Jurkat, Clone E6-1 (cell line): ENCODE results near the gene KRTAP19-7. TPM values are rescaled to one million over a fixed set of nuclear protein-coding genes. Genes with fewer than 3 reads are reported as not detected.

Experiments
- DNase-seq: peaks from one replicate; pipeline ENCODE4 v3.0.0-alpha.2; 2011; ENCODE audit warnings: low read depth, low spot score
- H3K4me3 ChIP-seq: 2 replicates; pipeline ENCODE4 v1.5.1; 2011; ENCODE audit warnings: mild to moderate bottlenecking, low read length, control low read depth, moderate library complexity
- polyA plus RNA-seq: library from polyadenylated mRNA; unstranded; fragments of >200 nt; gene quantifications from one replicate; pipeline ENCODE4 v1.2.1, GENCODE V29; 2012; ENCODE audit warnings: missing spikeins; ENCODE audit not compliant: insufficient read length, insufficient read depth

The KRTAP19-7 gene
- not detected for polyA plus RNA-seq

- H3K4me3 ChIP-seq: no peak within 1 kb of the TSS
- no peak for DNase-seq
Observed at GRCh38 chr21:30561264-30561895, at the start of gene KRTAP19-7. Gene KRTAP19-7 (minus strand): TSS chr21:30561314. CDS start chr21:30561289, 25 bp downstream.

DNA sequence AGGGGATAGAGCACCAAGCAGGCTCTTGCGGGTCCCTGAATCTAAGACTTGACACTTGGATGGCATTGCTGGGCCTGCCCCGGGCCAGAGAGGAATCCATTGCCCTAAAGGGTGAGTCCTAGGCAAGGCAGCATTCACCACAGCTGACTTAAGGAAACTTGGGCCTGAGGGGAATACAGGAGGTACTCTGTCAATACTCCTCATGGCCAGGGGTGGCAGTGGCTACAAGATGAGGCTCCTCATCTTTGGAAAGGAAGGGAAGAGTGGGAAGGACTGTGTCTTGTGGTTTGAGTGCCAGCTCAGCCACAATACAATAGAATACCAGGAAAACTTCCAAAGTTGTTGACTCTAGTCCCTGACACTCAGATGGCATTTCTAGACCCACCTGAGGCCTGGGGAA lies 44.9 kb upstream of the KRTAP19-7 start:
- no peak for DNase-seq
- no peak overlapping the region for H3K4me3 ChIP-seq

DNA sequence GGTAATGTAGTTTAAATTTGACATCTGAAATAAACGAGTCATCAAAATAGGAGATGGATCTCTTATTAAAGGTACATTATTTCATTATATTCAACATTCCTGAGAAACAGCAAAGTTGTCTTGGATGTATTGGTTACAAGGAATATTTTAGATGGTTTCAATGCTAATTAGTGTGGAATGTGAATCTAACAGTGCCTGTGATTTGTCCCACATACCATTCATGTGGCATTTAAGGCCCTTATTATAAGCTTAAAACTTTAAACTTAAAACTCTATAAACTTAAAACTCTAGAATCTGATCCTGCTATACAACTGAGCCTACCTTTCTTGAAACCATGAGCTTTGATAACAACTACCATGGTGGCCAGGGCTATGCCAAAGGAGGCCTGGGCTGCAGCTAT lies 39.7 kb upstream of the KRTAP19-7 start, which contains the start of gene KRTAP22-1:
KRTAP22-1 (plus strand) TSS at position 301 of the 400 bp plus-strand sequence.
- DNase-seq: no peak
- H3K4me3 ChIP-seq: no peak within 1 kb of the TSS

GRCh38 chr21:30598802-30599201 lies 37.7 kb upstream of the KRTAP19-7 start, which contains the start of gene KRTAP6-2:
Gene KRTAP6-2 (minus strand): TSS chr21:30598902. CDS start chr21:30598874, 28 bp downstream.
- no peak for DNase-seq
- no peak within 1 kb of the TSS for H3K4me3 ChIP-seq

DNA sequence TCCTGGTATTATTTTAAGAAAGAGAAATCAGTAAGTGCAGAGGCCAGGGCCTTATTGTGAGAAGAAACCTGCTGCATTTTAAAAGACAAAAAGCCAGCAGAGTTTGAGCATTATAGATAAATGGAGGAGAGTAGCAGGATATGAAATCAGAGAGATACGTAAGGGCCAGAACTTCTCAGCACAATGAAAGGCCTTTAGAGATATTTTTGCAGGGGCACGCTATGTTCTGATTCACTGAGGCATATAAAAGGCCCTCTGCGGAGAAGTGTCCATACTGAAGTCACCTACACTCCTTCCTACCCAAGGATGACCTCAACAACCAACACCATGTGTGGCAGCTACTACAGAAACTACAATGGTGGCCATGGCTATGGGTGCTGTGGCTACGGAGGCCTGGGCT lies 31.0 kb upstream of the KRTAP19-7 start, which contains the start of gene KRTAP6-3:
KRTAP6-3 (plus strand) TSS at position 301 of the 400 bp plus-strand sequence; CDS start at position 307, 6 bp downstream.
- no peak for DNase-seq
- no peak within 1 kb of the TSS for H3K4me3 ChIP-seq

- DNase-seq: no peak
- H3K4me3 ChIP-seq: no peak within 1 kb of the TSS
Observed at GRCh38 chr21:30590297-30590696, 29.2 kb upstream of the KRTAP19-7 start, which contains the start of gene KRTAP22-2. Gene KRTAP22-2 (minus strand): TSS chr21:30590397.

- DNase-seq: no peak
- H3K4me3 ChIP-seq: no peak overlapping the region
Observed at GRCh38 chr21:30582870-30583269, 21.8 kb upstream of the KRTAP19-7 start.

GRCh38 chr21:30580132-30580531 lies 19.0 kb upstream of the KRTAP19-7 start:
- no peak overlapping the region for H3K4me3 ChIP-seq
- no peak for DNase-seq

DNA sequence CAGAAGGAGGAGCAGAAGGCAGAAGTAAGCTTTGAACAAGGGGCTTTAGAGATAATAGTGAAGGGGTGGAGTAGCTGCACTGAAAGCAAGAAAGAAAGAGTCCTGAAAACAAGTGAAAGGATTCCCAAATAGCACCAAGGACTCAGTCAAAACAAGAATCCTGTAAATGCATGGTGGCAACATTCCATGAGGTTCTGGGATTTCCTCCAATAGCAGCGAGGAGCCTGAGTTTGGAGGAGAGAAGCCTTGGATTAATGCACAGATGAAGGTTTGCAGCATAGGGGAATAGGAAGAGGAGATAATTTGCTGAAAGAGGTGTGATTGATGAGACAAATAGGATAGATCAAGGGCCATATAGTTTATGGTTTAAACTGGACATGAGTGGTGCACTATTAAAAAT lies 18.2 kb upstream of the KRTAP19-7 start:
- no peak for DNase-seq
- H3K4me3 ChIP-seq: no peak overlapping the region

GRCh38 chr21:30577766-30578165 lies 16.7 kb upstream of the KRTAP19-7 start:
- no peak overlapping the region for H3K4me3 ChIP-seq
- DNase-seq: no peak

DNA sequence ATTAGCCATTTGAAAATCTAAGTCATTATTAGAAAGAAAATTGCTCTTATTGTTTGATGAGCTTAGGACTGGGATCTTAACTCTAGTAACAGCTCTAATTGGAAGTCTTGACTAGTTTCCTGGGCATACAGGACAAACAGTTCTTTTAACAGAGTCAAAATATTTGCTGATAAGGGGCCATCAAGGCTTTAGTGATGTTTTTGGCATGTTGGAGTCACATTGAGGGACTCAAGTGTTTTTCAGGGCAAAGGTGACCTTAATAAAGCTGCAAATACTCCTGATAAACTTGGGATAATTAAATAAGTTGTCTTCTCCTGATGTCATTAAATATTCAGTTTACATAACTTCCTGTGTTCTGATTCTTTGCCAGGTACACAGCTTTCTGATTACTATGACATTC lies 6.5 kb upstream of the KRTAP19-7 start:
- no peak overlapping the region for H3K4me3 ChIP-seq
- no peak for DNase-seq

DNA sequence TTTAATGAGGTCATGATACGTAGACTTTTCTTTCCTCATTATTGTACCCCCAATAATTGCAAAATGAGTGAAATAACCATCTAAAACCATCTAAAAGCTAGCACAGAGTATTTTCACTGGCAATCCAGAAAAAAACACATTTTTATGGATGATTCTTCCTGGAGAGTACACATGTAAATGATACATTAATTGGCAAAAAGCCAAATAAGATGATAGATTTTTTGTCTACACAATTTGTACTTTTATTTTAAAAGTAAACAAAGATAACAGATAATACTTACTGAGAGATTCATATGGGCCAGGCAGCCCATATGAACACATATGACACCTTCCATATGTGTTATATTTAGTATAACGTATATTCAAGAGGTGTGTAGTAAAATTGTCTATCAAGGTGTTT lies 2.5 kb upstream of the KRTAP19-7 start:
- no peak overlapping the region for H3K4me3 ChIP-seq
- no peak for DNase-seq

GRCh38 chr21:30563072-30563471 lies 2.0 kb upstream of the KRTAP19-7 start:
- no peak overlapping the region for H3K4me3 ChIP-seq
- DNase-seq: no peak

DNA sequence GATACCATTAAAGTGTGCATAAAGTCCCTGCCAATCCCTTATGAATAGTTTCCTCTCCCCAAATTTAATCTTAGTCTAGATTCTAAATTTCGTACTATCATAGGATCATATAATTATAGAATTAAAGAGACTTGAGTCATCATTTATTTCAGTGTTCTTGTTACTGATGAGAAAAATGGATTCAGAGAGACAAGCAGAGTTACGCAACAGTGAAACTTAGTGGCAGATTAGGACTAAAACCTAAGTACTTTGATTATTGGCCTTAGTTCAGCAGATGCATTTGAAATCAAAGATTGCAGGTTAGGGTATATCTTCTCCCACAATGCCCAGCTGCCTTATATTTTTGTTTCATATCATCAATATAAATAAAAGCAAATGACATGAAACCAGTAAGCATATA lies 843 bp upstream of the KRTAP19-7 start:
- no peak for DNase-seq
- H3K4me3 ChIP-seq: no peak overlapping the region

- H3K4me3 ChIP-seq: no peak overlapping the region
- DNase-seq: no peak
Observed at GRCh38 chr21:30555095-30555494, 6.0 kb downstream of the KRTAP19-7 start.

DNA sequence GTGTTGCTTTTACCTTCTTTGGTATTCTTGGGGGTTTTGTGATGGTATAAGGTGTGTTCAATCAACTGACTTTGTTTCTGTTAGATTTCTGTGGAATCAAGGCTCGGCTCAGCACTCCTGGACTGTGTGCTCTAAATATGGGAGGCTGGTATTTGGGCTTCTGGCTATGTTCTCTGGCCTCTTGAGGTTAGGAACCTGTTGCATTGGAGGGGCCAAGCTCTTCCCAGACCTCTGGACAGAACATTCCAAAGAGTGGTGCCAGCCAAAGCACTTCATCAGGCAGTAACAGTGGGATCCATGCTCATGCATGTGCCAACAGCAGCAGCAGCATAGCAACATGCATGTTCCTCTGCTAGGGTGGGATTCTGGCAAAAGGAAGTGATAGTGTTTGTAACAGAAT lies 8.3 kb downstream of the KRTAP19-7 start:
- no peak for DNase-seq
- H3K4me3 ChIP-seq: no peak overlapping the region

- no peak within 1 kb of the TSS for H3K4me3 ChIP-seq
- DNase-seq: no peak
Observed at GRCh38 chr21:30541764-30542163, 19.4 kb downstream of the KRTAP19-7 start, which contains the start of gene KRTAP19-6. Gene KRTAP19-6 (minus strand): TSS chr21:30541864. CDS start chr21:30541833, 31 bp downstream.

DNA sequence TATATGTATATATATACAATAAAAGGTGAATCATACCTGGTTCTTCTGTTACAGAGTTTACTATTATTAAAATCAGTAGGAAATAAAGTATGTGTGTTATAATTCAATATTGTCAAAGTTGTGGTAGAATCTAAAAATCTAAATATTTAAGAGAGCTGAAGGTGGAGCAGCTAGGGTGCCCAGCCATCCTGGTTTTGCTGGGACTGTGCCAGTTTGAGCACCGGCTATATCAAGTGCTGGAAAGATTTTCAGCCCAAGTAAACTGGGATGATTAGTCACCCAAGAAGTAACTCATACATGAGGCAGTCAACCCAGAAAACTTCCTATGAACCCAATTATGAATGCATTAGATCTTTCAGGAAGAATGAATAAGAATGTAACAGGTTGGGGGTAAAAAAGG lies 42.2 kb downstream of the KRTAP19-7 start:
- DNase-seq: no peak
- H3K4me3 ChIP-seq: no peak overlapping the region

DNA sequence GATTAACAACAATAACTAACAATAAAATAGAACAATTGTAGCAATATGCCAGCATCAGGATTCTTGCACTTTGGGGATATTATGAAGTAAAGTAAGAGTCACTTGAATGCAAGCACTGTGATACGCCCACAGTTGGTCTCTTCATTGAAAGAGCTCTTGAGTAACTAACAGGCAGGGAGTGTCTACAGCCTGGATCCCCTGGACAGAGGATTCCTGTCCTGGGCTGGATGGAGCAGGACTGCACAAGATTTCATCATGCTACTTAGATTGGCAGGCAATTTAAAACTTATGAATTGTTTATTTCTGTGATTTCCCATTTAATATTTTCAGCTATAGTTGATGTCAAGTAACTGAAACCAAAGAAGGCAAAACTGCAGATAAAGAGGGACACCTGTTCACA lies 45.4 kb downstream of the KRTAP19-7 start:
- no peak for DNase-seq
- no peak overlapping the region for H3K4me3 ChIP-seq
